COR-L47 (cell line): ENCODE measurements around the gene IPO7.

ENCODE experiments used
- DNase-seq: peaks from one replicate; lab custom pipeline; 2025; lab: John Stamatoyannopoulos, UW

IPO7 gene

DNA sequence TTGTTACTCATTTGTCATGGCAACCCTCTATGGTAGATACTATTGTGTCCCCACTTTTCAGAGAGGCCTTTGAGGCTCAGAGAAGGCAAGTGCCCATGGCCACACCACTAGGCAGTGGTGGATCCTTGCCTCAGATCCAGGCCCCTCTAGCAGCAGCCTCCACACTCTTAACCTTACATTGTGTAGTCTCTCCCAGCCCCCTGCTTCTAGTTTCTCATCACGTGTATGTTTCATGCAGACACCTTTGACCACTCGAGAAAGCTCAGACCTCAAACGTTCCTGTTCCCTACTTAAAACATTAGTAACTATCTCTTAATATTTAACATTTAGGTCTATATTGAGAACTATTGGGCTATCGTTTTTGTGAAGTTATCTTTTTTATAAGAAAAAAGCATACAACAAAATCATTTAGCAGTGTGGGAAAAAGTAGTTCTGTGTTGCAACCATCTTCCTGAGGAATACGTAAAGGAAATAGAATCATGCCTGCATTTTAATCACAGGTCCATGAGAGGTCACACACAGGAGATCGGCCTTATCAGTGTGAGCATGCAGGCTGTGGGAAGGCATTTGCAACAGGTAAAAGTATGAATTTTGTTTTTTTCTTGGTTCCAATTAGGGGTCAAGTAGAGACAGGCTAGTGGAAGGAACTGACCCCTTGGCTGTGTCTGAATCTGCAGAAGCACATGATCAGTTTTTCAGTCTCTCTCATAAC lies 111.5 kb downstream of the IPO7 start:
- DNase-seq: no peak
